Renal cortex interstitium (tissue), 15 donors: Measurements from ENCODE around the gene C20orf202. TPM values are rescaled to one million over a fixed set of nuclear protein-coding genes. Genes with fewer than 3 reads are reported as not detected.
A peak's percentile ranks its signal among the peaks of the same experiment; 100 is the strongest.

Experiments
- DNase-seq, 11 donors: peaks; one replicate each; pipeline ENCODE4 v3.0.0-alpha.2; 2013; ENCODE audit warnings: low read depth in 9 of 11, low spot score in 4 of 11; ENCODE audit errors: extremely low read depth in 1 of 11
- long read RNA-seq, 16 experiments: transcript quantifications; one replicate each; lab custom pipeline, GENCODE V29; 2026
- polyA plus RNA-seq, 3 donors: library from polyadenylated mRNA; unstranded; fragments of 120-200 nt; gene quantifications; one replicate each; pipeline ENCODE4 v1.2.1, GENCODE V29; 2013; ENCODE audit not compliant: insufficient read length in 3 of 3

C20orf202 gene
- under 1 TPM; 0.33 to 0.47 (median 0.44) TPM for polyA plus RNA-seq
- long read RNA-seq, donor 1, result 0 reads
- long read RNA-seq, donor 2, result 0 reads
- long read RNA-seq, donor 3, result 0 reads
- long read RNA-seq, donor 4, result 0 reads
- long read RNA-seq, donor 5, result 0 reads
- long read RNA-seq, donor 6, result 0 reads
- long read RNA-seq, donor 7, result 0 reads
- long read RNA-seq, donor 8, result 0 reads
- long read RNA-seq, donor 9, result 0 reads
- long read RNA-seq, donor 10, result 0 reads
- long read RNA-seq, donor 11, result 0 reads
- long read RNA-seq, donor 12, result 0 reads
- long read RNA-seq, donor 13, result 0 reads
- long read RNA-seq, donor 14, result 0 reads
- long read RNA-seq, donor 15, result 0 reads
- long read RNA-seq, donor 16, result 0 reads

GRCh38 chr20:1202762-1203504, at the start of gene C20orf202:
TSS of gene C20orf202 (plus strand) at chr20:1203454. CDS start at chr20:1203586, 132 bp downstream.
- DNase-seq, result no peak

- no peak for DNase-seq
Measured at GRCh38 chr20:1154226-1154625, 49.0 kb upstream of the C20orf202 start.

- no peak for DNase-seq
Measured at GRCh38 chr20:1154691-1155090, 48.6 kb upstream of the C20orf202 start.

GRCh38 chr20:1155342-1155741, 47.9 kb upstream of the C20orf202 start:
- no peak for DNase-seq

- no peak for DNase-seq
Measured at GRCh38 chr20:1160496-1160895, 42.8 kb upstream of the C20orf202 start.

- no peak for DNase-seq
Measured at GRCh38 chr20:1160991-1161390, 42.3 kb upstream of the C20orf202 start.

- DNase-seq, result no peak
Measured at GRCh38 chr20:1163105-1163504, 40.1 kb upstream of the C20orf202 start.

GRCh38 chr20:1163653-1164052, 39.6 kb upstream of the C20orf202 start:
- no peak for DNase-seq

- DNase-seq, result no peak
Measured at GRCh38 chr20:1164871-1165270, 38.4 kb upstream of the C20orf202 start.

GRCh38 chr20:1165521-1165920, 37.7 kb upstream of the C20orf202 start:
- DNase-seq, result no peak

GRCh38 chr20:1165941-1166340, 37.3 kb upstream of the C20orf202 start:
- no peak for DNase-seq

- DNase-seq, result no peak
Measured at GRCh38 chr20:1166948-1167720, 36.1 kb upstream of the C20orf202 start.

- DNase-seq, result no peak
Measured at GRCh38 chr20:1169224-1169623, 34.0 kb upstream of the C20orf202 start.

GRCh38 chr20:1171461-1172093, 31.7 kb upstream of the C20orf202 start:
- peak; percentile 15 to 58 (median 32) for DNase-seq

- no peak for DNase-seq
Measured at GRCh38 chr20:1173698-1174097, 29.6 kb upstream of the C20orf202 start.

GRCh38 chr20:1174787-1175186, 28.5 kb upstream of the C20orf202 start:
- DNase-seq, result no peak

- DNase-seq, result no peak
Measured at GRCh38 chr20:1177680-1178079, 25.6 kb upstream of the C20orf202 start.

GRCh38 chr20:1178103-1178502, 25.2 kb upstream of the C20orf202 start:
- no peak for DNase-seq

GRCh38 chr20:1178623-1179022, 24.6 kb upstream of the C20orf202 start:
- DNase-seq, result no peak
